ENCODE data around the gene MYT1.
"Not testable (repeated sequence)": the region's sequence is repeated elsewhere in the genome, so short reads cannot be mapped to it uniquely, and the experiment has no call there.

MYT1 gene

DNA sequence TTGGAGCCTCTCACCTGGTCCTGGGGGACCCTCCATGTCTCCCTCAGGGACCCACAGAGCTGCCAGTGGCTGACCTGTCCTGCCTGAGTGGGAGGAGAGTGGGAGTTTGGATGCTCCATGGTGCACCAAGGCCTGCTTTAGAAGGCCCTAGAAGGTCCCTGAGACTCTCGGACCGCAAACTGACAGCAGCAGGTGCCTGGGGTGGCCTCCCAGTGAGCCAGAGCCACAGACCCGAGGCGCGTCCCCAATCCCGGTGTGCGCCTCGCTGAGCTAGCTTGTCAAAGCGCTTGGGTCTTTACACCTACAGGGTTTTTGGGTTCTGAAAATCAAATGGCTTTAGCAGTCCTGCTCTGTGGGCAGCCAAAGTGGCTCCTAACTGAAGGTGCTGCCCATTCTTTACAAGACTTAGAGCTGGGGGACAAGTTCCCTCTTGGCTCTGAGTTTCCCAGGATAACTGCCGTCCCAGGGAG lies 4.9 kb downstream of the MYT1 start:
- DNase-seq (ENCODE audit: low read depth): no peak

DNA sequence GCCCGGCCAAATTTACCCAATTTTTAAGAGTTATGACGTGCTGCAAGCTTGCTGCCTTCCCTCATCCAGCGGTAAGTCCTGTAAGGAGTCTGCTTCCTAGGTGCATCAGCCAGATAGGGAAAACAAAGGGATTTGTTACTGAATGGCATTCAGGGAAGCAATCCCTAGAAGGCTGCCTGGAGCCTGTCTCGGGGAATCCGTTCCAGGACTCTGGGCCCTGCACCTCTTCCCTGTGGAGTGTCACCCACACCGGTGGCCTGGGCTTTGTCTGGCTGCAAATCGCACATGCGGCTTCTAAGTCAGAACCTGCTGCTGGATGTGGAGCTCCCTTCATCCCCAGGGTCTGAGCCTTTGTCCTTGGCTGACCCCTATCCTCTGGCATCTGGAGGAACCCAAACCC lies 7.0 kb downstream of the MYT1 start:
- no peak for DNase-seq (ENCODE audit: low read depth)

GRCh38 chr20:64173116-64173515 lies 8.9 kb downstream of the MYT1 start:
- no peak for DNase-seq (ENCODE audit: low read depth)

- no peak for DNase-seq (ENCODE audit: low read depth)
Observed at GRCh38 chr20:64176551-64176950, 12.3 kb downstream of the MYT1 start.

GRCh38 chr20:64176971-64177370 lies 12.7 kb downstream of the MYT1 start:
- no peak for DNase-seq (ENCODE audit: low read depth)

- no peak for DNase-seq (ENCODE audit: low read depth)
Observed at GRCh38 chr20:64177384-64177783, 13.1 kb downstream of the MYT1 start.

DNA sequence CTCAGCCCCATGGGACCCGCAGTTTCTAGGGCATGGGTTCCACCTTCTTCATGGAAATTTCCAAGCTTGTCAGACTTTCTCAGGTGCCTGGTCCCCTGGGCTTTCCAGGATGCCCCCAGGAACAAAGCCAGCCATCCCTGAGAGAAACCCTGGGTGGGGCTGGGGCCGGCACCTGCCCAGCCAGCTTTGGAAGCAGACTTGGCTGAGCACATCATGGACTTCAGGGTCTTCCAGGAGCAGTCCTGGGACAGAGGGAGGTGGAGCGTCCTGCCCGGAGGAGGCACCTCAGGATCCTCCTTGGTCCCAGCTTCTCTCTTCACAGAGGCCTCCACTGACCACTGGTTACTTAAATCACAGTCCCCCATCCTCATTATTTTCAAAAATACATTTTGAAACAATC lies 13.5 kb downstream of the MYT1 start:
- DNase-seq (ENCODE audit: low read depth): no peak

GRCh38 chr20:64178925-64179324 lies 14.7 kb downstream of the MYT1 start:
- not testable (repeated sequence) for DNase-seq (ENCODE audit: low read depth)

DNA sequence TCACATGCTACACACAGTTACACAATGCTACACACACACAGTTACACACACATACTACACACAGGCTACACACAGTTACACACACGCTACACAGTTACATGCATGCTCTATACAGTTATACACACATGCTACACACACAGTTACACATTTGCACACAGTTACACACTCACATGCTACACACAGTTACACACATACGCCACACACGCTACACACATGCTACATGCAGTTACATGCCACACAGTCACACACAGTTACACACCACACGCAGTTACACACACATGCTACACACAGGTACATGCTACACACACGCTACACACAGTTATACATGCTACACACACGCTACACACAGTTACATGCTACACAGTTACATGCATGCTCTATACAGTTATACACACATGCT lies 15.6 kb downstream of the MYT1 start:
- no peak for DNase-seq (ENCODE audit: low read depth)

GRCh38 chr20:64180673-64181072 lies 16.4 kb downstream of the MYT1 start:
- no peak for DNase-seq (ENCODE audit: low read depth)

GRCh38 chr20:64181391-64181790 lies 17.1 kb downstream of the MYT1 start:
- no peak for DNase-seq (ENCODE audit: low read depth)

DNA sequence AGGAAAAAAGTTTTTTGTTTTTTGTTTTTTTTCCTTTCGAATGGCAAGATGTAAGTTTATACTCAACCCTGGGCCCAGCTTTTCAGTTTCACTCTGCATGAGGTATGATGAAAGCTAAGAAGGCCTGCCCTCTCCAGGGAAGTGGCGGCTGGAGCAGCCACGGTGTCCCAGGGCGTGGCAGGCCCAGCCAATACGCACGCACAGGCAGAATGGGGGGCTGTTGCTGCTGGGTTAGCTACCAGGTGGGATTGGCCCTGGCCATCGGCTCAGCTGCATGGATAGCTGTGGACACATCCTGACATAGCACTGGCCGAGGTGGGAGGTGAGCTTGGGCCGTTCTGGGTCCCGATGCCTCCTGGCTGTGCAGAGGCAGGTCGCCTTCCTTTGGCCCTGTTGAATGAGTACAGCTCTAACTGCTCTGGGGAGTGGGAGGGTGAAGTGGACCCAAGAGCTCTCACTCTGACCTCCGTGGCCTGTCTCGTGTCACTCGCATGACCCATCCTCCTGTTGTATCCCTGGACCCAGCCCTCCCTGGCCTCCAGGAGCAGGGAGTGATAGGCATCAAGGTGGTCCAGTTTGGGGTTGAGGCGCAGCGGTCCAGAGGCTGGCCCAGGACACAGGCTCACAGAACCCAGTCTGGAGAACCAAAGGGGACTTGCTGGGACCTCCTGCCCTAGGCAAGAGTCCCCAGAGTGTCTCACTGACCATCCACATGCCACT lies 18.1 kb downstream of the MYT1 start:
- no peak for DNase-seq (ENCODE audit: low read depth)

DNA sequence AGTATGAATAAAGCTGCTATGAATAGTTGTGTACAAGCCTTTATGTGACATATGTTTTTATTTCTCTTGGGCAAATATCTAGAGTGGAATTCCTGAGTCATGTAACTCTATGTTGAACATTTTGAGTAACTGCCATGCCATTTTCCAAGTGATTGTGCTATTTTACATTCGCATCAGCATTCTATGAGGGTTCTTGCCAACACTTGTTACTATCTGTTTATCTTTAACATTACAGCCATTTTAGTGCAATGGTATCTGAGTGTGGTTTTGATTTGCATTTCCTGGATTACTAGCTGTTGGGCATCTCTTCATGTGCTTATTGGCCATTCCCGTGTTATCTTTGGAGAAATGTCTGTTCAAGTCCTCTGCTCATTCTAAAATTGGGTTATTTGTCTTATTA lies 19.1 kb downstream of the MYT1 start:
- no peak for DNase-seq (ENCODE audit: low read depth)

- no peak for DNase-seq (ENCODE audit: low read depth)
Observed at GRCh38 chr20:64184795-64185194, 20.5 kb downstream of the MYT1 start.

DNA sequence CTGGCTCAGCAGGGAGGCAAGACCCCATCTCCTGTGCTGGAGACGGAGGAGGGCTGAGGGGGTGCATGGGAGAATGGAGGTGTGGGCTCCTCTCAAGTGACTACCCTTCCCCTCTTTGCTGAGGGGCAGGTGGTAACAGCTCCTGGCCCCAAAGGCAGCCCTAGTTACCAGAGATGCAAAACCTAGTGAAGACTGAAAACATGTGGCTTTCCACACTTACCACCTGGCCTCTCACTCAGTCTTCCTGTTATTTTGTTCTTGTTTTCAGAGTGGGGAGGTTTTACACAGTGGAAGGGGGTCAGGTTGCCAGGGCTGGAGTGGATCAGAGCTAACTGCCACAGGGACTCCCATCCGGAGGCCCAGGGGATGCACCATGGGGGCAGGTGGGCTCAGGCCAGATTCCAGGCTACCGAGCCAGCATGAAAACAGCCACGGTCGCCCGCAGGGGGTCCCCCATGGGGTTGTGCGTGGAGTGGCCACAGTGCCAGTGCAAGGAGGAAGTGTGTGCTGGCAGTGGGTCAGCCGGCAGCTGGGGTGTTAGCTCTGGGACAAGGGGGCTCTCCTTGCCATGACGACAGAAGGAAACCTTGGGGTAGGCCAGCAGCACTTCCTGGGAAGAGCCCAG lies 21.1 kb downstream of the MYT1 start:
- DNase-seq (ENCODE audit: low read depth): no peak

- DNase-seq (ENCODE audit: low read depth): no peak
Observed at GRCh38 chr20:64186071-64186598, 21.9 kb downstream of the MYT1 start.

DNA sequence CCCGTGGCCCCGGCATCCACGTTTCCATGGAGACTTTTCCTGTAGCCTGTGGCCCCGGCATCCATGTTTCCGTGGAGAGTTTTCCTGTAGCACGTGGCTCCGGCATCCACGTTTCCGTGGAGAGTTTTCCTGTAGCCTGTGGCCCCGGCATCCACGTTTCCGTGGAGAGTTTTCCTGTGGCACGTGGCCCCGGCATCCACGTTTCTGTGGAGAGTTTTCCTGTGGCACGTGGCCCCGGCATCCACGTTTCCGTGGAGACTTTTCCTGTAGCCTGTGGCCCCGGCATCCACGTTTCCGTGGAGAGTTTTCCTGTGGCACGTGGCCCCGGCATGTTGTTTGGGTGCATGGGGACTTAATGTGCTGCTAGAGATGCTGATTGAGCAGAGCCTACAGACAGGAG lies 23.0 kb downstream of the MYT1 start:
- not testable (repeated sequence) for DNase-seq (ENCODE audit: low read depth)

DNA sequence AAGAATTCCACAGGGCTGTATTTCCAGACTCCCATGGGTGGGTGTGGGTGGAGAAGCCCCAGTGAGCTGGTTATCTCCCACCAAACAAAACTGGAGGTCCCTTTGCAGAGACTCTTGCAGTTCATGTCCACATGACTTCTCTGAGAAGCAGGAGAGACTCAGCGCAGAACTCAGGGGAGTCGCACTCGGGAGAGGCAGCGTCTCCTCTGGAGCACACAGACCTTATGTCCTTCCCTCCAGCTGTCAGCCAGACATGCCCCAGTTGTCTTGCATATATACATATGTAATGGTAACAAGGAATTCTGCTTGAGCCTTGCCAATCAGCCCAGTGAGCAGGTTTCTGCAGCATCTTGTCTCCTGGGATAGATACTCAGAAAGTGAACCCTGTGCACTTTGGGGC lies 23.8 kb downstream of the MYT1 start:
- no peak for DNase-seq (ENCODE audit: low read depth)

DNA sequence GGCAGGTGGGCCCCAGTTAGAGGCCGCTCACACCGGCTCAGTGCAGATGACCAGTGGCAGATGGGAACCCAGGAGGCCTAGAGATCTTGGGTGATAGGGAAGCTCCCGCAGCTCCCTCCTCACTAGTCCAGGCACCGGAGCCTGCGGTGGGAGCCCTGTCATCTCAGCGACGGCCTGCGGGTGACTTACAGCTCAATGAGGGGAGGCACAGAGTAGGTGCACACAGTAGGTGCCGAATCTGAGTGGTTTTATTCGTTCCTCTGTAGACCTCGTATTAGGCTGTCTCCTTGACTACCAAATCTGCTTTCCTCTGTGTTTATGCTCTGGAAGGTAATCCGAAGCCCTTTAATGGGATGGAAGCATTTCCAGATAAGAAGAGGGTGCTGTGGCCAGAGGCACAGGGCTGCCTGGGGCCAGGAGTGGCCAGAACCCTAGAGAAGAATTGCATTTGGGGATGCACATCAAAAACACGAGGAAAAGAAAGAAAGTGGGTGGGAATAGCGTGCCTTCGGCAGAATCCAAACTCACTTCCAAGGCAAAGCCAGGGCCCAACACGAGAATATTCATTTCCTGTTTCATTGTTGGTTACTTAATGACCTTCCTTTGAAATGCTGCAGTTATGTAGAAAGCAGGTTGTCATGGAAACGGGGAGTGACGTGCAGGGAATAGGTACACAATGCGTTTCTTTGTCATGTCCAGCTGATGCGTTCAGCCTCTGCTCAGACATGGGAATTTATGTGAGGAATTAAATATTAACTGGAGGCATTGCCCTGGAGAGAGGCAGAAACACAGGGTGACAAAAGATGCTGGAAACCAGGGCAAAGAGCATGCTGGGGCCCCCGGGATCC lies 24.7 kb downstream of the MYT1 start:
- no peak for DNase-seq (ENCODE audit: low read depth)

GRCh38 chr20:64189530-64189966 lies 25.3 kb downstream of the MYT1 start:
- no peak for DNase-seq (ENCODE audit: low read depth)

- no peak for DNase-seq (ENCODE audit: low read depth)
Observed at GRCh38 chr20:64189986-64190385, 25.7 kb downstream of the MYT1 start.

GRCh38 chr20:64191002-64191401 lies 26.8 kb downstream of the MYT1 start:
- DNase-seq (ENCODE audit: low read depth): no peak

- no peak for DNase-seq (ENCODE audit: low read depth)
Observed at GRCh38 chr20:64192406-64192805, 28.2 kb downstream of the MYT1 start.
